ENCODE data around the gene LRP3.

DNA sequence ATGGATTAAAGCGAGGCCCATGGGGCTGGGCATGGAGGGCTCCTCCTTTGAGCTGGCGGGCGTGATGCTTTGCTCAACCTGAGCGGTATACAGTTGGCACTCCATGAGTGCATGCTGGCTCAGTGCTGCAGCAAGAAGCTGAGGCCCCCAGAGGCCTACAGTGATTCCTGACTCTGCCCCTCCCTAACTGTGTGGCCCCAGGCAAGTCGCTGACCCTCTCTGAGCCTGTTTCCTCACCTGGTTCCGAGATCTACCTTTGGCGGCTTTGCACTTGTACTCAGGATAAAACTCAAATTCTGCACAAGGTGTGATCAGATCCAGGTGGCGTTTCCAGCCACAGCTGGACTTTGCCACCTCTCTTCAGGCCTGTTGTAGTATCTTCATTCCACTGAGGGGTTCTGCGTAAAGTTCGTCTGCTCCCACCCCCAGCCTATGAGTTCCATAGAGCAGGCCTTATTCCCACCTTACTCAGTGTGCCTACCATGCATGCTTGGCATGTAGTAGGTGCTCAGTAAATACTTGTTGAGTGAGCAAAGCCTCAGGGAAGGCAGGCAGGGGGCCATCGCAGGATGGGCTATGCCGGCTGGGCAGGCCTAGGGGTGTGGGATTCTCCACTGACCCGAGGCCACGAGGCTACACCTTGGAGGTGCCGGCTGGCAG lies 7.9 kb downstream of the LRP3 start:
- TF ChIP-seq, protein P1, sequence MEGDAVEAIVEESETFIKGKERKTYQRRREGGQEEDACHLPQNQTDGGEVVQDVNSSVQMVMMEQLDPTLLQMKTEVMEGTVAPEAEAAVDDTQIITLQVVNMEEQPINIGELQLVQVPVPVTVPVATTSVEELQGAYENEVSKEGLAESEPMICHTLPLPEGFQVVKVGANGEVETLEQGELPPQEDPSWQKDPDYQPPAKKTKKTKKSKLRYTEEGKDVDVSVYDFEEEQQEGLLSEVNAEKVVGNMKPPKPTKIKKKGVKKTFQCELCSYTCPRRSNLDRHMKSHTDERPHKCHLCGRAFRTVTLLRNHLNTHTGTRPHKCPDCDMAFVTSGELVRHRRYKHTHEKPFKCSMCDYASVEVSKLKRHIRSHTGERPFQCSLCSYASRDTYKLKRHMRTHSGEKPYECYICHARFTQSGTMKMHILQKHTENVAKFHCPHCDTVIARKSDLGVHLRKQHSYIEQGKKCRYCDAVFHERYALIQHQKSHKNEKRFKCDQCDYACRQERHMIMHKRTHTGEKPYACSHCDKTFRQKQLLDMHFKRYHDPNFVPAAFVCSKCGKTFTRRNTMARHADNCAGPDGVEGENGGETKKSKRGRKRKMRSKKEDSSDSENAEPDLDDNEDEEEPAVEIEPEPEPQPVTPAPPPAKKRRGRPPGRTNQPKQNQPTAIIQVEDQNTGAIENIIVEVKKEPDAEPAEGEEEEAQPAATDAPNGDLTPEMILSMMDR (IDR thresholded peaks at IDR 0.05): no peak
- TF ChIP-seq POLR2A (IDR thresholded peaks at IDR 0.05): no peak

Measured in adrenal gland (tissue), 5 donors.